NCI-H1105 (cell line): Measurements from ENCODE around the gene PPID.
"Not testable (repeated sequence)": the region's sequence is repeated elsewhere in the genome, so short reads cannot be mapped to it uniquely, and the experiment has no call there.

Experiments
- DNase-seq: peaks from one replicate; lab custom pipeline; 2025; lab: John Stamatoyannopoulos, UW

Gene PPID

GRCh38 chr4:158729716-158730559, 6.7 kb upstream of the PPID start:
- no peak for DNase-seq

- DNase-seq, result no peak
These were observed 5.0 kb upstream of the PPID start for GRCh38 chr4:158728236-158728635.

- no peak for DNase-seq
These were observed 3.4 kb upstream of the PPID start for GRCh38 chr4:158726633-158727032.

GRCh38 chr4:158724637-158725036, 1.4 kb upstream of the PPID start:
- no peak for DNase-seq

- no peak for DNase-seq
These were observed 792 bp downstream of the PPID start for GRCh38 chr4:158722291-158722916.

GRCh38 chr4:158721680-158722079, 1.5 kb downstream of the PPID start:
- no peak for DNase-seq

- DNase-seq, result no peak
These were observed 7.4 kb downstream of the PPID start for GRCh38 chr4:158715802-158716201.

GRCh38 chr4:158714937-158715336, 8.3 kb downstream of the PPID start:
- no peak for DNase-seq

GRCh38 chr4:158712622-158713021, 10.6 kb downstream of the PPID start:
- not testable (repeated sequence) for DNase-seq

- no peak for DNase-seq
These were observed 12.4 kb downstream of the PPID start for GRCh38 chr4:158710814-158711213.

- no peak for DNase-seq
These were observed 18.9 kb downstream of the PPID start for GRCh38 chr4:158704274-158704673.

GRCh38 chr4:158688813-158689212, 34.4 kb downstream of the PPID start:
- DNase-seq, result no peak

GRCh38 chr4:158682066-158682465, 41.1 kb downstream of the PPID start:
- no peak for DNase-seq

GRCh38 chr4:158681629-158682028, 41.6 kb downstream of the PPID start:
- DNase-seq, result no peak

- no peak for DNase-seq
These were observed 44.4 kb downstream of the PPID start for GRCh38 chr4:158678767-158679166.

GRCh38 chr4:158676076-158676475, 47.1 kb downstream of the PPID start:
- DNase-seq, result no peak

- DNase-seq, result no peak
These were observed 49.6 kb downstream of the PPID start for GRCh38 chr4:158673633-158674032.

GRCh38 chr4:158671915-158672806, 51.0 kb downstream of the PPID start, which contains the start of gene ETFDH:
ETFDH (plus strand) TSS chr4:158672296; CDS start chr4:158672457, 161 bp downstream.
- peak; percentile 93 for DNase-seq

GRCh38 chr4:158671665-158671914, 51.6 kb downstream of the PPID start, which contains the start of gene C4orf46:
C4orf46 (minus strand) TSS chr4:158671887; CDS start chr4:158671801, 86 bp downstream.
- DNase-seq, result no peak

GRCh38 chr4:158670975-158671664, 52.1 kb downstream of the PPID start:
- peak; percentile 57 for DNase-seq

GRCh38 chr4:158669310-158669709, 53.9 kb downstream of the PPID start:
- DNase-seq, result no peak

GRCh38 chr4:158667651-158668198, 55.5 kb downstream of the PPID start:
- DNase-seq, result no peak
